Stomach (tissue), 4 donors: ENCODE data around the gene ILRUN.

Experiments used
- CTCF ChIP-seq, 7 experiments: fragments of 450-650 bp in 4 of 7; fragments of 200-600 bp in 3 of 7; sonication (generic) in 3 of 7; IDR thresholded peaks; one replicate each; pipeline ENCODE4 v1.5.1; 2016 to 2019; ENCODE audit warnings: antibody characterized with exemption in 7 of 7, control low read depth in 2 of 7, mild to moderate bottlenecking in 1 of 7
- EP300 ChIP-seq: sonication (generic); formaldehyde crosslinking; IDR thresholded peaks from one replicate; pipeline ENCODE4 v1.6.1; 2017; ENCODE audit warnings: antibody characterized with exemption
- POLR2A ChIP-seq, 4 donors: fragments of 450-650 bp; IDR thresholded peaks; one replicate each; pipeline ENCODE4 v1.6.1; 2016; ENCODE audit warnings: antibody characterized with exemption in 4 of 4, control low read depth in 2 of 4, mild to moderate bottlenecking in 1 of 4, moderate library complexity in 1 of 4
- POLR2AphosphoS5 ChIP-seq, 3 donors: sonication (generic); formaldehyde crosslinking; IDR thresholded peaks; one replicate each; pipeline ENCODE4 v1.6.1; 2016; ENCODE audit warnings: antibody characterized with exemption in 3 of 3

- no peak for TF ChIP-seq CTCF (IDR thresholded peaks at IDR 0.05)
- TF ChIP-seq POLR2AphosphoS5 (IDR thresholded peaks at IDR 0.05) = peak; percentile 49 to 86 (median 51)
- no peak for TF ChIP-seq POLR2A (IDR thresholded peaks at IDR 0.05)
- no peak for TF ChIP-seq EP300
Observed at GRCh38 chr6:34657307-34657978, 39.1 kb downstream of the ILRUN start.
